Hepatocyte (in vitro differentiated cells): Measurements from ENCODE around the gene FUT7. TPM values are rescaled to one million over a fixed set of nuclear protein-coding genes. Genes with fewer than 3 reads are reported as not detected.

Experiments
- DNase-seq: peaks from one replicate; pipeline ENCODE4 v3.0.0-alpha.2; 2016; ENCODE audit warnings: low spot score
- H2AFZ ChIP-seq: fragments of 200-600 bp; sonication (generic); 2 replicates; pipeline ENCODE4 v1.6.0; 2016; ENCODE audit warnings: antibody characterized with exemption, mild to moderate bottlenecking
- H3K27ac ChIP-seq: fragments of 200-600 bp; sonication (generic); 2 replicates; pipeline ENCODE4 v1.5.1; 2016; ENCODE audit warnings: mild to moderate bottlenecking
- H3K27me3 ChIP-seq: fragments of 200-600 bp; sonication (generic); 2 replicates; pipeline ENCODE4 v1.6.1; 2016
- H3K36me3 ChIP-seq: fragments of 200-600 bp; sonication (generic); replicated peaks from 2 replicates; pipeline ENCODE4 v1.5.1; 2016; ENCODE audit warnings: low read depth; ENCODE audit not compliant: insufficient read depth
- H3K4me1 ChIP-seq: fragments of 200-600 bp; sonication (generic); 2 replicates; pipeline ENCODE4 v1.5.1; 2016; ENCODE audit warnings: mild to moderate bottlenecking, moderate library complexity; ENCODE audit not compliant: insufficient read depth
- H3K4me2 ChIP-seq: fragments of 200-600 bp; sonication (generic); 2 replicates; pipeline ENCODE4 v1.6.0; 2016
- H3K4me3 ChIP-seq: fragments of 200-600 bp; sonication (generic); 2 replicates; pipeline ENCODE4 v1.5.1; 2016; ENCODE audit warnings: mild to moderate bottlenecking
- H3K79me2 ChIP-seq: fragments of 200-600 bp; sonication (generic); 2 replicates; pipeline ENCODE4 v1.6.0; 2017; ENCODE audit warnings: mild to moderate bottlenecking
- H3K9me2 ChIP-seq: fragments of 200-600 bp; sonication (generic); replicated peaks from 2 replicates; pipeline ENCODE4 v1.6.0; 2017; ENCODE audit warnings: mild to moderate bottlenecking; ENCODE audit not compliant: insufficient read depth
- H3K9me3 ChIP-seq: fragments of 200-600 bp; sonication (generic); 2 replicates; pipeline ENCODE4 v1.5.1; 2016; ENCODE audit warnings: low read depth, mild to moderate bottlenecking
- H4K20me1 ChIP-seq: fragments of 200-600 bp; sonication (generic); 2 replicates; pipeline ENCODE4 v1.6.0; 2016; ENCODE audit warnings: mild to moderate bottlenecking; ENCODE audit not compliant: insufficient read depth, poor library complexity, severe bottlenecking
- EZH2 ChIP-seq: fragments of 200-600 bp; sonication (generic); IDR thresholded peaks from 2 replicates; pipeline ENCODE4 v1.6.1; 2016; ENCODE audit warnings: antibody characterized with exemption, mild to moderate bottlenecking, borderline replicate concordance
- EZH2phosphoT487 ChIP-seq: fragments of 200-600 bp; sonication (generic); IDR thresholded peaks from one replicate; pipeline ENCODE4 v1.6.1; 2018; ENCODE audit warnings: antibody characterized with exemption, mild to moderate bottlenecking, low read depth, moderate library complexity; ENCODE audit not compliant: unreplicated experiment, severe bottlenecking
- WGBS: methylation state at CpG from one replicate; pipeline ENCODE4 v1.1.6; 2016; ENCODE audit warnings: low lambda C conversion rate; ENCODE audit errors: missing lambda C conversion rate; 5-methylcytosine and 5-hydroxymethylcytosine counted together
- polyA plus RNA-seq: library from polyadenylated mRNA; unstranded; fragments of >200 nt; fragmentation: Nextera tagmentation; extraction: Ambion mirVana; gene quantifications from 2 replicates; pipeline ENCODE4 v1.2.1, GENCODE V29; 2016
- total RNA-seq: library from RNA; depleted of rRNA; stranded (reverse); fragments of >200 nt; gene quantifications from 2 replicates; pipeline ENCODE4 v1.2.3, GENCODE V29; 2014
- TF ChIP-seq, protein P1 (sequence below): fragments of 200-600 bp; sonication (generic); IDR thresholded peaks from 2 replicates; pipeline ENCODE4 v1.5.1; 2016; ENCODE audit warnings: antibody characterized with exemption, mild to moderate bottlenecking; ENCODE audit not compliant: poor library complexity

The FUT7 gene
- total and polyA plus RNA-seq, 2 experiments from 2014 or later, result not detected

- H4K20me1 ChIP-seq, result no peaks in the 10 kb centered on the region
- no peaks in the 10 kb centered on the region for H3K9me2 ChIP-seq
- peaks cover 15% of the 10 kb centered on the region for H3K27me3 ChIP-seq
- no peak overlapping the region for H3K4me3 ChIP-seq
- no peaks in the 10 kb centered on the region for H3K36me3 ChIP-seq
- H3K9me3 ChIP-seq, result no peaks in the 10 kb centered on the region
- H2AFZ ChIP-seq, result no peak overlapping the region
- no peaks in the 10 kb centered on the region for H3K79me2 ChIP-seq
- DNase-seq, result no peak
- no peak overlapping the region for H3K4me2 ChIP-seq
- no peak overlapping the region for H3K27ac ChIP-seq
- 62% methylated on average over 9 of the region's 17 CpGs for WGBS
- H3K4me1 ChIP-seq, result peaks cover 3% of the 10 kb centered on the region
- TF ChIP-seq, protein P1, sequence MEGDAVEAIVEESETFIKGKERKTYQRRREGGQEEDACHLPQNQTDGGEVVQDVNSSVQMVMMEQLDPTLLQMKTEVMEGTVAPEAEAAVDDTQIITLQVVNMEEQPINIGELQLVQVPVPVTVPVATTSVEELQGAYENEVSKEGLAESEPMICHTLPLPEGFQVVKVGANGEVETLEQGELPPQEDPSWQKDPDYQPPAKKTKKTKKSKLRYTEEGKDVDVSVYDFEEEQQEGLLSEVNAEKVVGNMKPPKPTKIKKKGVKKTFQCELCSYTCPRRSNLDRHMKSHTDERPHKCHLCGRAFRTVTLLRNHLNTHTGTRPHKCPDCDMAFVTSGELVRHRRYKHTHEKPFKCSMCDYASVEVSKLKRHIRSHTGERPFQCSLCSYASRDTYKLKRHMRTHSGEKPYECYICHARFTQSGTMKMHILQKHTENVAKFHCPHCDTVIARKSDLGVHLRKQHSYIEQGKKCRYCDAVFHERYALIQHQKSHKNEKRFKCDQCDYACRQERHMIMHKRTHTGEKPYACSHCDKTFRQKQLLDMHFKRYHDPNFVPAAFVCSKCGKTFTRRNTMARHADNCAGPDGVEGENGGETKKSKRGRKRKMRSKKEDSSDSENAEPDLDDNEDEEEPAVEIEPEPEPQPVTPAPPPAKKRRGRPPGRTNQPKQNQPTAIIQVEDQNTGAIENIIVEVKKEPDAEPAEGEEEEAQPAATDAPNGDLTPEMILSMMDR, result no peak
- TF ChIP-seq EZH2phosphoT487 (no peak), EZH2 (no peak)
These were observed 50.2 kb downstream of the FUT7 start for GRCh38 chr9:136981588-136982231.

DNA sequence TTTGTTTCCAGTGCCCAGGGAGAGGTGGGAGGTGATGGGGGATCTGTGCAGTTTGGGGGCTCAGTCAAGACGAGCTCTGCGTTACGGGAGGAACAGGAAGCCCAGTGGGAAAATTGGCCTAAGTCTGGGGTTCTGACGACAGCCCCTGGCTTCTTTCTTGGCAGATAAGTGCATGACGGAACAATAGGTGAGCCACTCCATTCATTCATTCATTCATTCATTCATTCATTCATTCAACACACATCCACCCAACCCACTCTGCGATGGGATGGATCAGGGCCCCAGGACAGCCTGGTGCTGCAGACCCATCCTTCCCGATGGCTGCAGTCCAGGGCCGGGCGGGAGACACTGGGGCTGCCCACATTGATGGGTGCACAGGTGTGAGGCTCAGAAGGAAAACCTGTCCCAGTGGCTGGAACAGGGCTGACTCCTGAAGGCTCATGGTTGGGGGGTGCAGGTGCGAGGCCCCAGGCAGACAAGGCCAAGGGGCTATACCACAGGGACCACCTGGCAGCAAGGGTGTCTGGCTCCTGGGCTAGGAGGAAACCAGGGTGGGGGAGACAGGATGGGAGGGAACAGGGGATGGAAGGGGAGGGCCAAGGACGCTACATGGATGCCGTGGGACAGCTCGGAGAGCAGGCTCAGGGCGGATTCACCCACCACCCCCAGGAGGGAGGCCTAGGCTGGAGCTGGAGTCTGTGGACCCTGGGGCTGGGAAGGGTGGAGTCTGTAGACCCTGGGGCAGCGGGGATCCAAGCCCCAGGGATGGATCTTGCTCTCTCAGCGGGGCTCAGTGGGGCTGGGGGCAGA is 51.0 kb downstream of the FUT7 start:
- no peak for DNase-seq
- Histone ChIP-seq H3K9me3 (no peaks in the 10 kb centered on the region), H2AFZ (no peak overlapping the region), H3K79me2 (no peaks in the 10 kb centered on the region), H4K20me1 (no peaks in the 10 kb centered on the region), H3K4me2 (no peak overlapping the region), H3K4me3 (no peak overlapping the region), H3K27ac (no peak overlapping the region), H3K36me3 (no peaks in the 10 kb centered on the region), H3K4me1 (peaks cover 3% of the 10 kb centered on the region), H3K27me3 (peaks cover 10% of the 10 kb centered on the region), H3K9me2 (no peaks in the 10 kb centered on the region)
- TF ChIP-seq EZH2 (no peak), EZH2phosphoT487 (no peak)
- TF ChIP-seq, protein P1, result no peak
- 92% methylated on average over 16 of the region's 16 CpGs for WGBS

Other genes starting within 250 kb of the FUT7 start
Only the 30 nearest of the 38 such genes appear.
- 2.0 and 3.0 TPM in 2 replicates for gene AJM1, start 189.6 kb downstream of the FUT7 start, total RNA-seq
- gene AJM1, start 189.6 kb downstream of the FUT7 start, polyA plus RNA-seq, result 7.2 and 7.7 TPM in 2 replicates
- 101 and 111 TPM in 2 replicates for gene PHPT1, start 182.7 kb downstream of the FUT7 start, total RNA-seq
- gene PHPT1, start 182.7 kb downstream of the FUT7 start, polyA plus RNA-seq, result 384 and 390 TPM in 2 replicates
- gene MAMDC4, start 179.7 kb downstream of the FUT7 start, total RNA-seq, result 7.9 and 8.5 TPM in 2 replicates
- 12.7 and 16.9 TPM in 2 replicates for gene MAMDC4, start 179.7 kb downstream of the FUT7 start, polyA plus RNA-seq
- gene EDF1, start 165.8 kb downstream of the FUT7 start, total RNA-seq, result 318 and 372 TPM in 2 replicates
- gene EDF1, start 165.8 kb downstream of the FUT7 start, polyA plus RNA-seq, result 508 and 568 TPM in 2 replicates
- 7.6 TPM in 2 replicates for gene TRAF2, start 145.6 kb downstream of the FUT7 start, total RNA-seq
- gene TRAF2, start 145.6 kb downstream of the FUT7 start, polyA plus RNA-seq, result 12.4 and 12.6 TPM in 2 replicates
- gene FBXW5, start 87.3 kb downstream of the FUT7 start, total RNA-seq, result 141 and 179 TPM in 2 replicates
- 160 and 172 TPM in 2 replicates for gene FBXW5, start 87.3 kb downstream of the FUT7 start, polyA plus RNA-seq
- gene C8G, start 86.8 kb downstream of the FUT7 start, total RNA-seq, result 5.7 and 15.7 TPM in 2 replicates
- 15.4 and 15.7 TPM in 2 replicates for gene C8G, start 86.8 kb downstream of the FUT7 start, polyA plus RNA-seq
- gene LCN12, start 79.8 kb downstream of the FUT7 start, total RNA-seq, result 1.6 and 4.1 TPM in 2 replicates
- 27.4 and 36.8 TPM in 2 replicates for gene LCN12, start 79.8 kb downstream of the FUT7 start, polyA plus RNA-seq
- gene PTGDS, start 54.6 kb downstream of the FUT7 start, total RNA-seq, result 56.0 and 56.4 TPM in 2 replicates
- 290 and 383 TPM in 2 replicates for gene PTGDS, start 54.6 kb downstream of the FUT7 start, polyA plus RNA-seq
- 0.04 and 0.13 TPM in 2 replicates for gene LCNL1, start 49.1 kb downstream of the FUT7 start, total RNA-seq
- 0.47 and 2.2 TPM in 2 replicates for gene LCNL1, start 49.1 kb downstream of the FUT7 start, polyA plus RNA-seq
- 35.1 and 39.5 TPM in 2 replicates for gene PAXX, start 39.7 kb downstream of the FUT7 start, total RNA-seq
- 89.5 and 97.5 TPM in 2 replicates for gene PAXX, start 39.7 kb downstream of the FUT7 start, polyA plus RNA-seq
- gene CLIC3, start 35.5 kb downstream of the FUT7 start, total RNA-seq, result 6.6 and 9.9 TPM in 2 replicates
- 45.0 and 63.5 TPM in 2 replicates for gene CLIC3, start 35.5 kb downstream of the FUT7 start, polyA plus RNA-seq
- 12.7 and 14.6 TPM in 2 replicates for gene ABCA2, start 3.9 kb downstream of the FUT7 start, total RNA-seq
- 15.6 and 21.8 TPM in 2 replicates for gene ABCA2, start 3.9 kb downstream of the FUT7 start, polyA plus RNA-seq
- 12.3 and 12.7 TPM in 2 replicates for gene NPDC1, start 14.1 kb upstream of the FUT7 start, total RNA-seq
- 69.8 and 72.7 TPM in 2 replicates for gene NPDC1, start 14.1 kb upstream of the FUT7 start, polyA plus RNA-seq
- 1.8 and 2.3 TPM in 2 replicates for gene ENTPD2, start 22.0 kb upstream of the FUT7 start, total RNA-seq
- gene ENTPD2, start 22.0 kb upstream of the FUT7 start, polyA plus RNA-seq, result 1.1 and 3.2 TPM in 2 replicates
- gene SAPCD2, start 38.5 kb upstream of the FUT7 start, total RNA-seq, result 4.6 and 7.5 TPM in 2 replicates
- 4.8 and 5.6 TPM in 2 replicates for gene SAPCD2, start 38.5 kb upstream of the FUT7 start, polyA plus RNA-seq
- 11.2 and 15.6 TPM in 2 replicates for gene UAP1L1, start 45.4 kb upstream of the FUT7 start, total RNA-seq
- 39.1 and 40.1 TPM in 2 replicates for gene UAP1L1, start 45.4 kb upstream of the FUT7 start, polyA plus RNA-seq
- gene MAN1B1, start 54.9 kb upstream of the FUT7 start, total RNA-seq, result 54.6 and 60.8 TPM in 2 replicates
- 94.2 and 101 TPM in 2 replicates for gene MAN1B1, start 54.9 kb upstream of the FUT7 start, polyA plus RNA-seq
- 206 and 207 TPM in 2 replicates for gene DPP7, start 82.6 kb upstream of the FUT7 start, total RNA-seq
- 544 and 678 TPM in 2 replicates for gene DPP7, start 82.6 kb upstream of the FUT7 start, polyA plus RNA-seq
- not detected in 2 replicates for gene GRIN1, start 107.1 kb upstream of the FUT7 start, total RNA-seq
- gene GRIN1, start 107.1 kb upstream of the FUT7 start, polyA plus RNA-seq, result not detected in 2 replicates
- gene LRRC26, start 138.0 kb upstream of the FUT7 start, total RNA-seq, result 0.73 and 1.1 TPM in 2 replicates
- gene LRRC26, start 138.0 kb upstream of the FUT7 start, polyA plus RNA-seq, result 0.89 and 2.6 TPM in 2 replicates
- gene TMEM210, start 140.0 kb upstream of the FUT7 start, total RNA-seq, result not detected in 2 replicates
- gene TMEM210, start 140.0 kb upstream of the FUT7 start, polyA plus RNA-seq, result not detected in 2 replicates
- gene ANAPC2, start 156.5 kb upstream of the FUT7 start, total RNA-seq, result 21.3 and 26.2 TPM in 2 replicates
- gene ANAPC2, start 156.5 kb upstream of the FUT7 start, polyA plus RNA-seq, result 12.2 and 16.2 TPM in 2 replicates
- gene SSNA1, start 156.6 kb upstream of the FUT7 start, total RNA-seq, result 74.3 and 82.2 TPM in 2 replicates
- gene SSNA1, start 156.6 kb upstream of the FUT7 start, polyA plus RNA-seq, result 128 and 137 TPM in 2 replicates
- 27.6 and 34.4 TPM in 2 replicates for gene TPRN, start 168.7 kb upstream of the FUT7 start, total RNA-seq
- 82.3 and 104 TPM in 2 replicates for gene TPRN, start 168.7 kb upstream of the FUT7 start, polyA plus RNA-seq
- 37.6 and 43.5 TPM in 2 replicates for gene TMEM203, start 173.6 kb upstream of the FUT7 start, total RNA-seq
- 48.3 and 60.7 TPM in 2 replicates for gene TMEM203, start 173.6 kb upstream of the FUT7 start, polyA plus RNA-seq
- gene NDOR1, start 173.6 kb upstream of the FUT7 start, total RNA-seq, result 4.4 and 7.8 TPM in 2 replicates
- gene NDOR1, start 173.6 kb upstream of the FUT7 start, polyA plus RNA-seq, result 12.3 and 17.6 TPM in 2 replicates
- 1.6 and 2.3 TPM in 2 replicates for gene RNF208, start 190.2 kb upstream of the FUT7 start, total RNA-seq
- 3.3 and 6.6 TPM in 2 replicates for gene RNF208, start 190.2 kb upstream of the FUT7 start, polyA plus RNA-seq
- 1.4 and 2.4 TPM in 2 replicates for gene CYSRT1, start 193.1 kb upstream of the FUT7 start, total RNA-seq
- 2.1 and 4.3 TPM in 2 replicates for gene CYSRT1, start 193.1 kb upstream of the FUT7 start, polyA plus RNA-seq
- gene RNF224, start 195.4 kb upstream of the FUT7 start, total RNA-seq, result 0.68 and 1.4 TPM in 2 replicates
- gene RNF224, start 195.4 kb upstream of the FUT7 start, polyA plus RNA-seq, result 0.88 and 1.1 TPM in 2 replicates